Common myeloid progenitor, CD34-positive (primary cell): Measurements from ENCODE around the gene FBXW10.
"Not testable (repeated sequence)": the region's sequence is repeated elsewhere in the genome, so short reads cannot be mapped to it uniquely, and the experiment has no call there.

Source experiments
- CTCF ChIA-PET: fragments of 350-600 bp; sonication (Branson Sonifier 250); formaldehyde crosslinking; loops from one replicate; lab custom pipeline; 2021; ENCODE audit warnings: antibody characterized with exemption; lab: Charles Lee
- POLR2A ChIA-PET: fragments of 350-600 bp; sonication (Branson Sonifier 250); formaldehyde crosslinking; loops from one replicate; lab custom pipeline; 2021; ENCODE audit warnings: antibody characterized with exemption; lab: Charles Lee
- DNase-seq, 3 donors: peaks; one replicate each; pipeline versions ENCODE4 v3.0.0 to v3.0.0-alpha.2; 2013
- H3K27ac ChIP-seq, 2 experiments: 1 replicate in 1 of 2; 2 replicates in 1 of 2; pipeline ENCODE4 v1.7.0; 2013; ENCODE audit warnings: inconsistent platforms in 2 of 2, low read length in 2 of 2, mild to moderate bottlenecking in 2 of 2, low read depth in 1 of 2, moderate library complexity in 1 of 2; ENCODE audit not compliant: severe bottlenecking in 2 of 2, insufficient read depth in 1 of 2, poor library complexity in 1 of 2
- H3K27me3 ChIP-seq, 5 experiments: replicated peaks in 2 of 5; 1 replicate in 3 of 5; 2 replicates in 2 of 5; pipeline versions ENCODE4 v1.6.1 to v1.7.0; 2013; ENCODE audit warnings: low read length in 4 of 5, mild to moderate bottlenecking in 2 of 5, moderate library complexity in 2 of 5, inconsistent platforms in 1 of 5; ENCODE audit not compliant: insufficient read depth in 5 of 5, control insufficient read depth in 4 of 5
- H3K36me3 ChIP-seq, 4 experiments: 1 replicate in 2 of 4; 2 replicates in 2 of 4; pipeline versions ENCODE4 v1.6.1 to v1.7.0; 2013; ENCODE audit warnings: low read length in 3 of 4, control low read depth in 1 of 4, mild to moderate bottlenecking in 1 of 4; ENCODE audit not compliant: control insufficient read depth in 4 of 4, insufficient read depth in 4 of 4
- H3K4me1 ChIP-seq, 4 experiments: 1 replicate in 3 of 4; 2 replicates in 1 of 4; pipeline versions ENCODE4 v1.6.1 to v1.7.1; 2013; ENCODE audit warnings: low read length in 3 of 4, mild to moderate bottlenecking in 3 of 4, control low read depth in 1 of 4, inconsistent platforms in 1 of 4, moderate library complexity in 1 of 4; ENCODE audit not compliant: control insufficient read depth in 4 of 4, insufficient read depth in 4 of 4; ENCODE audit errors: control extremely low read depth in 1 of 4
- H3K4me3 ChIP-seq, 7 experiments: 1 replicate in 4 of 7; 2 replicates in 3 of 7; pipeline versions ENCODE4 v1.5.1 to v1.7.0; 2013; ENCODE audit warnings: mild to moderate bottlenecking in 7 of 7, low read length in 6 of 7, moderate library complexity in 6 of 7, inconsistent platforms in 2 of 7, low read depth in 2 of 7, control low read depth in 1 of 7; ENCODE audit not compliant: insufficient read depth in 4 of 7, control insufficient read depth in 1 of 7; ENCODE audit errors: extremely low read depth in 1 of 7
- H3K9me3 ChIP-seq, 5 experiments: 1 replicate in 4 of 5; 2 replicates in 1 of 5; pipeline versions ENCODE4 v1.6.1 to v1.7.1; 2013; ENCODE audit warnings: low read length in 4 of 5, mild to moderate bottlenecking in 2 of 5, inconsistent platforms in 1 of 5, low read depth in 1 of 5, moderate library complexity in 1 of 5; ENCODE audit not compliant: control insufficient read depth in 4 of 5, insufficient read depth in 2 of 5; ENCODE audit errors: control extremely low read depth in 1 of 5
- WGBS: methylation state at CpG from one replicate; pipeline ENCODE4 v1.1.5; 2013; ENCODE audit not compliant: insufficient coverage; 5-methylcytosine and 5-hydroxymethylcytosine counted together

Gene FBXW10

DNA sequence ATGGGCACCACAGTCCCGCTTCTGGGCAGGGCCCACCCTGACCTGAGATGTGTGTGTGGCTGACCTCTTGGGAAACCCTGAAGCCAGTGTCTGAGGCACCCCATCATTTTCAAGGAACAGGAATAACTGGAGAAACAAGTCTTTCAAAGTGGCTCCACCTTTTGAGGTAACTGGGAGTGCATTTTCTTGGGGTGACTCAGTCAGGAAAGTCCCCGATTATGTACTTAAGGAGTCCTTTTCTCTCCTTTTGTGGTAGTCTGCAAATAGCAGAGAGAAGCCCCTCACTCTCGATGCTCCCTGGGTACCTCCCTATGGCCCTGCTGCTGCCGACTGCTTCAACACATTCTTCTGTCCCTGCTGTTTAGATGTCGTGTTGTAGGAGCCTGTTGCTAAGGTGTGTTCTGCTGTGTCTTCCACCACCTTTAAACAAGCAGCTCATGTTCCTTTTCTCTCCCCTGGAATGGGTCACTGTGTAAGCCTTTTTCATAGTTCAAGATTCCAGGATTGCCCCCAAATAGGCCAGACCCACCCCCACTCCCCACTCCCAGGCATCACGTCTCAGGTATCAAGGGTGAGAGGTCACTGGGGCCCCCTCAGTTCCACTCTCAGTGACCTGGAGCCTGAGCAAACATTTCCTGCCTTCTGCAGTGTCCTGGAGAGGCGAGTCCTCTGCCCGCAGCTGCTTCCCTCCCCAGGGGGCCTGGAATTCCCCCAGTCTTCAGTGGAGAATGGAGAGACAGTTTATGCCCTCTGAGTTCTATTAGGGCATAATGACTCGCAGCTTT is 25.0 kb upstream of the FBXW10 start:
- H3K4me3 ChIP-seq, H3K27me3 ChIP-seq, H3K36me3 ChIP-seq, H3K27ac ChIP-seq, H3K4me1 ChIP-seq, CTCF ChIA-PET, H3K9me3 ChIP-seq, POLR2A ChIA-PET: not testable (repeated sequence)
- peak in 2 of 3 donors; percentile 10 to 11 for DNase-seq
- 73% methylated on average over 3 of the region's 9 CpGs for WGBS

DNA sequence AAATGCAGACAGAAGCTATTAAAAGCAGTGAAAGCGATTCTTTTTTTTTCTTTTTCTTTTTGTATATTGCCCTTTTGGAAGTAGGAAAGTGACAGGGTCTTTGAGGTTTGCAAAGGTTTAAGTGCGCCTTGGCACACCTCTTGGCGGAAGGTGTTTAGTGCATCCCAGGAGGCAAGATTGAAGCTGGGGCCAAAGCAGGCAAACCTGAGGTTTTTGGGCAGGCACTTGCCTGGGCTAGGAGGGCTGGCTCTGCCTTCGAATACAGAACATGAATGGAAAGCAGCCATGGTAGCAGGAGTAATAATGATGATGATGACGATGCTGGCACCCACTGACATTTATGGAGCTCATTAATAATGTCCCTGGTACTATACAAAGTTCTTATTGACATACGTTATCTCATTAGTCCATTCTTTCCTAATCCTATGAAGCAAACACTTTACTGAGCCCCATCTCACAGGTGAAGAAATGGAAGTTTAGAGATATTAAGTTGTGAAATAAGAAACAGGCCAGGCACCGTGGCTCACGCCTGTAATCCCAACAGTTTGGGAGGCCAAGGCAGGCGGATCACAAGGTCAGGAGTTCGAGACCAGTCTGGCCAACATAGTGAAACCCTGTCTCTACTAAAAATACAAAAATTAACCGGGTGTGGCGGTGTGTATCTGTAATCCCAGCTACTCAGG is 24.3 kb upstream of the FBXW10 start:
- H3K4me3 ChIP-seq, H3K36me3 ChIP-seq, CTCF ChIA-PET, H3K27ac ChIP-seq, POLR2A ChIA-PET, DNase-seq, H3K9me3 ChIP-seq, H3K4me1 ChIP-seq, H3K27me3 ChIP-seq: not testable (repeated sequence)
- WGBS: 100% methylated on average over 2 of the region's 12 CpGs

DNA sequence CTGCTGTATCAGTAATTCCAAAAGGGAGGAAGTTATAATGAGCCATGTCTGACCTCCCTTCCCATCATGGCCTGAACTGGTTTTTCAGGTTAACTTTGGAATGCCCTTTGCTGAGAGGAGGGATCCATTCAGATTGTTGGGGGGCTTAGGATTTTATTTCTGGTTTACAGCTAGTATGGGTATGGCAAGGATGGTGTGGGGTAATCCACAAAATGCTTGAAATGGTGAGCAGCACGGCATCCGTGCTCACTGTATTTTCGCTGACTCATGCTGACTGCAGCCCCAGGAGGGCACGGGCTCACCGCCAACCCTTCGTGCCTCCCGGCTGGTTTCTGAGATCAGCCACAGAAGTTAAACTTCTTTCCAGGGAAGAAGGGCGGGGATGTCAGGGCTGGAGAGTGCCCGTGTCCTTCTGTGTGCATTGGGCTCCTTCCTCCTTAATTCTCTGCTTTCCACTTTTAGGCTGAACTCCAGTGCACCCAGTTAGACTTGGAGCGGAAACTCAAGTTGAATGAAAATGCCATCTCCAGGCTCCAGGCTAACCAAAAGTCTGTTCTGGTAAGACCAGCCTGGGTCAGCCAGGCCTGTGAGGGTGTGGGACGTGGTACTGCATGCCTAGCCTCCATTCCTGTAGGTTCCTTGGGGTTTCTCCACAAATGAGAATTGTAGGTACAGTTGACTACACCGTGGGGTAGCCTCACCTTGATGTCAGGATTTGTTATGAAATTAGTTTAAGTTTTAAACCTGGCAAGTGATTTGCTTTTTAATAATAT is 21.9 kb upstream of the FBXW10 start:
- no CpG with 5 or more reads among the region's 12 CpGs for WGBS
- H3K27ac ChIP-seq, H3K4me1 ChIP-seq, H3K9me3 ChIP-seq, H3K27me3 ChIP-seq, H3K4me3 ChIP-seq, DNase-seq, POLR2A ChIA-PET, H3K36me3 ChIP-seq, CTCF ChIA-PET: not testable (repeated sequence)

DNA sequence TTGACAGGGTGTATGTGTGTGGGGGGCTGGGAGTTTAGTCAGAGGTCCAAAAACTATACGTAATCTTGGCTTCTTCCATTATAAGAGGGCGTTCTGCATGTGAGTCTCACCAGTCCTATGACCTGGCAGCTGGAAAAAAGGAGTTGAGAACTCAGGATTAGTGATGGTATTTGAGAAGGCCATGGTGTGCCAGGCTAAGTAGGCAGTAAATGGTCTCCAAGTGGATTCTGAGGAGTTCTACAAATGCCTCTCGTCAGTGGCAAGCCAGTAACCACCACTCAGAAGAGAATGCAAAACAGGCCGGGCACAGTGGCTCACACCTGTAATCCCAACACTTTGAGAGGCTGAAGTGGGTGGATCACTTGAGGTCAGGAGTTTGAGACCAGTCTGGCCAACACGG is 21.2 kb upstream of the FBXW10 start:
- H3K27me3 ChIP-seq, H3K27ac ChIP-seq, H3K4me3 ChIP-seq, POLR2A ChIA-PET, H3K36me3 ChIP-seq, H3K9me3 ChIP-seq, H3K4me1 ChIP-seq, DNase-seq, CTCF ChIA-PET: not testable (repeated sequence)
- 90% methylated on average over 3 of the region's 5 CpGs for WGBS

DNA sequence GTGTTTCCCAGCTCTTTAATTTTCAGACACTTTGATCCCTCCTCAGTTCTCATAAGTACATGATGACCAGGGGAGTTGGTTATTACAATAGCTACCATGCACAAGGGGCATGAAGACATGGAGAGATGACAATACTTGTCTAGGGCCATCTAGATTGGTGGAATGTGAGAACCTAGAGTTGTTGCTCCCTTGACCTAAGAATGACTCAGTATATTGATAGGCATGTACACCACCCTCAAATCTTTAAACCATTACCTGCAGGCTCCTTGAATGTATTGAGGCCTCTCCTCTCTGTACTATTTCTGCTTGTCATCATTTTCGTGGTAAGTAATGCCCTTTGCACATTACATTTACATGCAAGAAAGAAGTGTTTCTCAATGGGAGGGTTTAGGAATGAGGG is 20.3 kb upstream of the FBXW10 start:
- H3K4me1 ChIP-seq, H3K27ac ChIP-seq, CTCF ChIA-PET, H3K4me3 ChIP-seq, POLR2A ChIA-PET, H3K9me3 ChIP-seq, H3K27me3 ChIP-seq, DNase-seq, H3K36me3 ChIP-seq: not testable (repeated sequence)
- no CpG with 5 or more reads among the region's 1 CpG for WGBS

DNA sequence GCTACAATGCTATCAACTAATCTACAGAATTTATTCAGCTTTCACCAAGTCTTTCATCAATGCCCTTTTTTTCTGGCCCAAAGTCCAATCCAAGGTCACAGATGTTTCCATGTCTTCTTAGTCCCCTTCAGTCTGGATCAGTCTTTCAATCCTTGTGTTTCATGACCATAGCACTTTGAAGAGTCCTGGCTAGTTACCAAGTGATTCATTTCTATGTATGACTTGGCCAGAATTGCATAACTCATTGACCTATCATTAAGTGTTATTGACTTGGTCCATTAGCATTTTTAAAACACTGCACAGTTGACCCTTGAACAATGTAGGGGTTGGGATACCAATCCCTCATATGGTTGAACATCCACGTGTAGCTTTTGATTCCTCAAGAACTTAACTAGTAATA is 11.4 kb upstream of the FBXW10 start:
- H3K4me3 ChIP-seq, DNase-seq, H3K27ac ChIP-seq, H3K36me3 ChIP-seq, H3K9me3 ChIP-seq, H3K27me3 ChIP-seq, H3K4me1 ChIP-seq, CTCF ChIA-PET, POLR2A ChIA-PET: not testable (repeated sequence)
- no CpG with 5 or more reads among the region's 1 CpG for WGBS

DNA sequence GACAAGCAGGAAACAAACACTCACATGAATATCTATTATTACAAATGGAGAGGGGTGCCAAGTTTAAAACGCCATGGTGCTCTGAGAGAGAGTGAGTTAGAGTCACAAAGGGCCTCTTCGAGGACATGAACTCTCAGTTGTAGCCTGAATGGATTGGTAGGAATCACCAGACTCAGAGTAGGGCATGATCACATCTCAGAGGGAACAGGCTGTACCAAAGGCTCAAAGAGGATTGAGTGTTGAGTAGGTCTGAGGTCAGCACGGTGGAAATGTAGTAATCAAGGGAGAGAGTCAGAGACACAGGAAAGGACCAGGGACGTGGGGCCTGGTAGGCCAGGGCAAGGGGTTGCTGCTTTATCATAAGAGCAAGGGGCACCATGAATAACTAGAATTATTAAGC is 10.5 kb upstream of the FBXW10 start:
- H3K9me3 ChIP-seq, H3K27ac ChIP-seq, H3K27me3 ChIP-seq, CTCF ChIA-PET, H3K4me1 ChIP-seq, H3K4me3 ChIP-seq, H3K36me3 ChIP-seq, DNase-seq, POLR2A ChIA-PET: not testable (repeated sequence)
- WGBS: 100% methylated on average over 2 of the region's 4 CpGs
